GM18508 (cell line): ENCODE data around the gene THTPA.
"Not testable (repeated sequence)": the region's sequence is repeated elsewhere in the genome, so short reads cannot be mapped to it uniquely, and the experiment has no call there.

Source experiments
- ATAC-seq: cut with Tn5 transposase; IDR thresholded peaks from one replicate; pipeline ENCODE4 v1.9.1; 2021; ENCODE audit warnings: moderate number of reproducible peaks; ENCODE audit not compliant: insufficient read depth, unreplicated experiment

THTPA gene

GRCh38 chr14:23608454-23608853, 52.4 kb downstream of the THTPA start:
- ATAC-seq = no peak

GRCh38 chr14:23609001-23609400, 52.9 kb downstream of the THTPA start:
- no peak for ATAC-seq

GRCh38 chr14:23609411-23610089, 53.5 kb downstream of the THTPA start:
- not testable (repeated sequence) for ATAC-seq
